ENCODE measurements around the gene TRIM17. TPM values are rescaled to one million over a fixed set of nuclear protein-coding genes. Genes with fewer than 3 reads are reported as not detected.

TRIM17 gene
- polyA plus RNA-seq, 1 donor from 2014 or later, result 0.14 TPM

GRCh38 chr1:228392111-228392936, 24.3 kb downstream of the TRIM17 start:
- no peak for TF ChIP-seq RAD21 (conservative IDR thresholded peaks at IDR 0.05)
- no peak for TF ChIP-seq MXI1 (conservative IDR thresholded peaks at IDR 0.05; ENCODE audit: poor library complexity, severe bottlenecking)
- no peak for TF ChIP-seq EZH2 (IDR thresholded peaks at IDR 0.05; ENCODE audit: borderline replicate concordance, insufficient read depth, low read length, poor library complexity, severe bottlenecking)
- TF ChIP-seq POLR2AphosphoS5 (IDR thresholded peaks at IDR 0.05), result no peak
- no peak for TF ChIP-seq REST (IDR thresholded peaks at IDR 0.05; ENCODE audit: borderline replicate concordance)
- no peak for TF ChIP-seq TAF1 (IDR thresholded peaks at IDR 0.05; ENCODE audit: low read depth)
- TF ChIP-seq EP300 (conservative IDR thresholded peaks at IDR 0.05; ENCODE audit: poor library complexity, severe bottlenecking), result no peak
- no peak for TF ChIP-seq SMC3 (conservative IDR thresholded peaks at IDR 0.05; ENCODE audit: poor library complexity)
- TF ChIP-seq CTCF (IDR thresholded peaks at IDR 0.05; ENCODE audit: poor library complexity, severe bottlenecking), result no peak
- no peaks in the 10 kb centered on the region for H3K36me3 ChIP-seq (ENCODE audit: insufficient read depth, low read length)
- no peak overlapping the region for H3K27ac ChIP-seq (ENCODE audit: low read length)
- no peaks in the 10 kb centered on the region for H3K9me3 ChIP-seq (ENCODE audit: low read length)
- H4K20me1 ChIP-seq (ENCODE audit: insufficient read depth), result no peaks in the 10 kb centered on the region
- H3K79me2 ChIP-seq (replicated peaks; ENCODE audit: insufficient read depth, low read length), result no peaks in the 10 kb centered on the region
- H3K4me3 ChIP-seq (ENCODE audit: low read length), result no peak overlapping the region
- H3K9me2 ChIP-seq (ENCODE audit: insufficient read depth, low read length), result no peaks in the 10 kb centered on the region
- H3K9ac ChIP-seq (ENCODE audit: low read length), result no peak overlapping the region
- no peaks in the 10 kb centered on the region for H3F3A ChIP-seq (ENCODE audit: insufficient read depth, low read length, poor library complexity, severe bottlenecking)
- no peak overlapping the region for H3K4me2 ChIP-seq (ENCODE audit: low read length)
- H2AFZ ChIP-seq (ENCODE audit: low read depth, low read length), result no peak overlapping the region
- H3K27me3 ChIP-seq (ENCODE audit: insufficient read depth, low read depth, low read length), result no peaks in the 10 kb centered on the region

GRCh38 chr1:228391411-228392020, 25.1 kb downstream of the TRIM17 start:
- Histone ChIP-seq H3F3A (ENCODE audit: insufficient read depth, low read length, poor library complexity, severe bottlenecking) (no peaks in the 10 kb centered on the region), H3K9me2 (ENCODE audit: insufficient read depth, low read length) (no peaks in the 10 kb centered on the region), H3K36me3 (ENCODE audit: insufficient read depth, low read length) (no peaks in the 10 kb centered on the region), H3K9ac (ENCODE audit: low read length) (no peak overlapping the region), H3K4me3 (ENCODE audit: low read length) (no peak overlapping the region), H3K4me2 (ENCODE audit: low read length) (no peak overlapping the region), H3K27me3 (ENCODE audit: insufficient read depth, low read depth, low read length) (no peaks in the 10 kb centered on the region), H3K79me2 (replicated peaks; ENCODE audit: insufficient read depth, low read length) (no peaks in the 10 kb centered on the region), H3K27ac (ENCODE audit: low read length) (no peak overlapping the region), H3K9me3 (ENCODE audit: low read length) (no peaks in the 10 kb centered on the region), H4K20me1 (ENCODE audit: insufficient read depth) (no peaks in the 10 kb centered on the region), H2AFZ (ENCODE audit: low read depth, low read length) (no peak overlapping the region)
- TF ChIP-seq TAF1 (IDR thresholded peaks at IDR 0.05; ENCODE audit: low read depth), result no peak
- TF ChIP-seq EP300 (conservative IDR thresholded peaks at IDR 0.05; ENCODE audit: poor library complexity, severe bottlenecking), result no peak
- TF ChIP-seq CTCF (IDR thresholded peaks at IDR 0.05; ENCODE audit: poor library complexity, severe bottlenecking), result no peak
- TF ChIP-seq RAD21 (conservative IDR thresholded peaks at IDR 0.05), result no peak
- TF ChIP-seq POLR2AphosphoS5 (IDR thresholded peaks at IDR 0.05), result no peak
- no peak for TF ChIP-seq REST (IDR thresholded peaks at IDR 0.05; ENCODE audit: borderline replicate concordance)
- TF ChIP-seq SMC3 (conservative IDR thresholded peaks at IDR 0.05; ENCODE audit: poor library complexity), result no peak
